Measurements from ENCODE around the gene PKN1.

Gene PKN1

GRCh38 chr19:14470031-14470876 is 37.1 kb downstream of the PKN1 start:
- DNase-seq, result no peak

GRCh38 chr19:14471436-14472187 is 38.5 kb downstream of the PKN1 start:
- DNase-seq, result no peak

- peak; percentile 82 to 88 for DNase-seq
Observed at GRCh38 chr19:14472202-14472938, 39.3 kb downstream of the PKN1 start.

- DNase-seq, result no peak
Observed at GRCh38 chr19:14473073-14473977, 40.2 kb downstream of the PKN1 start.

- no peak for DNase-seq
Observed at GRCh38 chr19:14473978-14474578, 41.0 kb downstream of the PKN1 start.

GRCh38 chr19:14474827-14475226 is 41.7 kb downstream of the PKN1 start:
- DNase-seq, result no peak

- DNase-seq, result no peak
Observed at GRCh38 chr19:14475251-14476073, 42.4 kb downstream of the PKN1 start, which contains the start of gene PTGER1. TSS of gene PTGER1 (minus strand) at chr19:14475354. CDS start at chr19:14474320, 1,034 bp downstream.

GRCh38 chr19:14476327-14476672 is 43.2 kb downstream of the PKN1 start:
- DNase-seq, result no peak

GRCh38 chr19:14476673-14477401 is 43.7 kb downstream of the PKN1 start:
- DNase-seq, result peak in 1 of 2 donors; percentile 28

GRCh38 chr19:14477418-14478112 is 44.5 kb downstream of the PKN1 start:
- DNase-seq, result no peak

GRCh38 chr19:14478113-14478545 is 45.0 kb downstream of the PKN1 start:
- DNase-seq, result no peak

- DNase-seq, result no peak
Observed at GRCh38 chr19:14479309-14479974, 46.3 kb downstream of the PKN1 start.

GRCh38 chr19:14479975-14480699 is 47.0 kb downstream of the PKN1 start:
- peak; percentile 54 to 68 for DNase-seq

- no peak for DNase-seq
Observed at GRCh38 chr19:14480700-14481079, 47.6 kb downstream of the PKN1 start.

- no peak for DNase-seq
Observed at GRCh38 chr19:14482172-14482941, 49.3 kb downstream of the PKN1 start.

- no peak for DNase-seq
Observed at GRCh38 chr19:14487370-14488125, 54.4 kb downstream of the PKN1 start.
